Activated CD4-positive, alpha-beta memory T cell treated with anti-CD3 and anti-CD28 coated beads, Interleukin-2, amount 10 ng/mL, durations not matched to agents 7 days and 5 days (primary cell): ENCODE measurements around the gene RAC2. TPM values are rescaled to one million over a fixed set of nuclear protein-coding genes. Genes with fewer than 3 reads are reported as not detected.
"Not testable (repeated sequence)": the region's sequence is repeated elsewhere in the genome, so short reads cannot be mapped to it uniquely, and the experiment has no call there.

ENCODE experiments used
- CTCF ChIA-PET: fragments of 350-600 bp; sonication (Branson Sonifier 250); formaldehyde crosslinking; loops from one replicate; lab custom pipeline; 2021; ENCODE audit warnings: antibody characterized with exemption, inconsistent platforms; lab: Charles Lee
- POLR2A ChIA-PET: fragments of 350-600 bp; sonication (Branson Sonifier 250); formaldehyde crosslinking; loops from one replicate; lab custom pipeline; 2021; ENCODE audit warnings: antibody characterized with exemption; lab: Charles Lee
- DNase-seq: peaks from one replicate; pipeline ENCODE4 v3.0.0-alpha.2; 2020
- H3K27ac Mint-ChIP-seq: one replicate; pipeline ENCODE4 v1.8.0; 2021; ENCODE audit warnings: mild to moderate bottlenecking, mixed read lengths
- H3K27me3 Mint-ChIP-seq: one replicate; pipeline ENCODE4 v1.8.0; 2021; ENCODE audit warnings: mixed read lengths
- H3K36me3 Mint-ChIP-seq: one replicate; pipeline ENCODE4 v1.8.0; 2021; ENCODE audit warnings: low read depth, mixed read lengths
- H3K4me1 Mint-ChIP-seq: one replicate; pipeline ENCODE4 v1.8.0; 2021; ENCODE audit warnings: mixed read lengths
- H3K4me3 Mint-ChIP-seq: one replicate; pipeline ENCODE4 v1.8.0; 2021; ENCODE audit warnings: mild to moderate bottlenecking, mixed read lengths
- H3K9me3 Mint-ChIP-seq: one replicate; pipeline ENCODE4 v1.8.0; 2021; ENCODE audit warnings: mixed read lengths
- total RNA-seq, 2 experiments: library from RNA; stranded (reverse); gene quantifications; one replicate each; pipeline ENCODE4 v1.2.3, GENCODE V29; 2021

RAC2 gene
- total RNA-seq, 2 experiments from 2014 or later = 984 to 1,005 TPM

DNA sequence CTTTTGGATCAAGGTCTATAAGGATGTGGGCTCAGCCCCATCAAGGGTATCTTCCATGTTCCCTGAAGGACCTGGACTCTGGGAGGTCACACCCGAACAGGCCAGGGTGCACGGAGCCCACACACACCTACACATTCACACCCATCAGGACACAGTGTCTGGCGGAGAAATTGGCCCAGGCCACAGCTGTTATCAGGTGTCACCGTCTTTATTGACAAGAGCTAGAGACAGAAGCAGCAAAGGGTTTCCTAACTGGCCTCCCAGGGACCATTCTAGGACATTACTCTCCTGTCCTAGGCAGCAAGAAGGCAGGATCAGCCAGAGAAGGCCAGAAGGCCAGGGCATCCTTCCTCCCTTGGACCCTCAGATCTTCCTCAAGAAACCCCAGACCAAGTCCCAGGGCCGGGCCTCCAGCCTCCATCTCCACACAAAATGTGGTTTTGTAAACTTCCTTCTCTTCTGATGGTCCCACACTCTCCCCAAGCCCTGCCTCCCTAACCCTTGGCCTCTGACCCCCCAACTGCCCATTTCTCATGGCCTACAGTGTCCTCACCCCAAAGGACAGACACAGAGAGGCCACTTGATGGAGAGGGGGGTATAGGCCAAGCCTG is 39.9 kb downstream of the RAC2 start:
- no peaks in the 10 kb centered on the region for H3K36me3 Mint-ChIP-seq
- POLR2A ChIA-PET = no interaction called here
- no peak overlapping the region for H3K4me3 Mint-ChIP-seq
- CTCF ChIA-PET = no interaction called here
- H3K9me3 Mint-ChIP-seq = no peaks in the 10 kb centered on the region
- no peak for DNase-seq
- H3K4me1 Mint-ChIP-seq = peaks cover 15% of the 10 kb centered on the region
- H3K27me3 Mint-ChIP-seq = no peaks in the 10 kb centered on the region
- no peak overlapping the region for H3K27ac Mint-ChIP-seq

DNA sequence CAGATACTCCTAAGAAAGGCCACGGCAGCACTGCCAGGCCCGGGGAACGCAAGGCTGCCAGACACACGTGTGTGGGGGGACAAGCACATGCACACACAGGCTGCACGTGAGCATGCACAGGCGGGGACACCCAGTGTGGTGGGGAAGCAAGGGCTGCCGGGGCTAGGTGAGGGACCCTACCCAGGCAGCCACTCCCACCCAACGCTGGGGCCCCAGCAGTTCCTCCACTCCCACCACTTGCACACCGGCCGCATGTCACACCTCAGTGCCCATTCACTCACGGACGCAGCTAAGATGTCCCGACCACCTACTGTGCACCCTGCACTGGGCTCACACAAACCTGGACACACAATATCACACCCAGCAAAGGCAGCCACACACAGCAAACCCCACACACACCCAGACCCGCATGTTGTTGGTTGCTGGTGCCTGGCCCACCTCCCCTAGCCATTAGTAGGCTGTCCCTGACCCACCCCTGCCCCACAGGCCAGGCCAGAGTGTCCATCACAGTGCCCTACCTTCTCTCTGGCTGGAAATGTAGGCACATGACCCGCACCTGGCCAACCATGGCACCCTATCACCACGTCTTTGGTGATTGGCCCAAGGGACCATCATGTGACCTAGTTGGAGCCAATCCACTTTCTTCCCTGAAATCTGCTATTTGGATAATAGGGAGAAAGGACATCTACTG is 40.6 kb downstream of the RAC2 start:
- no peak overlapping the region for H3K4me3 Mint-ChIP-seq
- DNase-seq = no peak
- no peak overlapping the region for H3K27ac Mint-ChIP-seq
- no peaks in the 10 kb centered on the region for H3K27me3 Mint-ChIP-seq
- POLR2A ChIA-PET = interaction anchor here (1.3 kb wide), 1 partner anchor 27 kb away, joined by 5 read pairs; no protein-coding TSS in a partner anchor
- H3K9me3 Mint-ChIP-seq = no peaks in the 10 kb centered on the region
- H3K4me1 Mint-ChIP-seq = peaks cover 16% of the 10 kb centered on the region
- CTCF ChIA-PET = no interaction called here
- H3K36me3 Mint-ChIP-seq = no peaks in the 10 kb centered on the region

DNA sequence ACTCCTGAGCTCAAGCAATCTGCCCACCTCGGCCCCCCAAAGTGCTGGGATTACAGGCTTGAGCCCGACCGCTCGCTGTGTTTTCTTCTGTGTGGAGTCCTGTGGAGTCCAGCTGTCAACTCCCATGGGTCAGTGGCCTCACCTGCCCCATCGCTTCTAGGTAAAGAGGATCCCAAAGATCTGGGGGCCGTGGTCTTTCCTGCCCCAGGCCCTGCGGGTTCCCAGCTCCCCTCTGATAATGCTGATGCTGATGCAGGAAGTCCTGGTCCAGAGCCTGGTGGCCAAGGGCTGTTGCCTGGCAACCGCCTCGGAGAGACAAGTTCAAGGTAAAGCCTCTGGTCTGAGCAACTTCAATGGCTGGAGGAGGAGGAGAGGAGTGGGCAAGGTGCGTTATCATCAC is 41.4 kb downstream of the RAC2 start:
- Mint-ChIP-seq H3K9me3 (no peaks in the 10 kb centered on the region), H3K36me3 (no peaks in the 10 kb centered on the region), H3K4me1 (peaks cover 21% of the 10 kb centered on the region), H3K4me3 (no peak overlapping the region), H3K27me3 (no peaks in the 10 kb centered on the region), H3K27ac (no peak overlapping the region)
- CTCF ChIA-PET = interaction anchor here (1.1 kb wide), 1 partner anchor 80 kb away, joined by 3 read pairs; no protein-coding TSS in a partner anchor
- DNase-seq = no peak
- POLR2A ChIA-PET = interaction anchor here (1.1 to 1.3 kb wide), 2 partner anchors 28 to 40 kb away, joined by 3 to 5 read pairs; no protein-coding TSS in a partner anchor

DNA sequence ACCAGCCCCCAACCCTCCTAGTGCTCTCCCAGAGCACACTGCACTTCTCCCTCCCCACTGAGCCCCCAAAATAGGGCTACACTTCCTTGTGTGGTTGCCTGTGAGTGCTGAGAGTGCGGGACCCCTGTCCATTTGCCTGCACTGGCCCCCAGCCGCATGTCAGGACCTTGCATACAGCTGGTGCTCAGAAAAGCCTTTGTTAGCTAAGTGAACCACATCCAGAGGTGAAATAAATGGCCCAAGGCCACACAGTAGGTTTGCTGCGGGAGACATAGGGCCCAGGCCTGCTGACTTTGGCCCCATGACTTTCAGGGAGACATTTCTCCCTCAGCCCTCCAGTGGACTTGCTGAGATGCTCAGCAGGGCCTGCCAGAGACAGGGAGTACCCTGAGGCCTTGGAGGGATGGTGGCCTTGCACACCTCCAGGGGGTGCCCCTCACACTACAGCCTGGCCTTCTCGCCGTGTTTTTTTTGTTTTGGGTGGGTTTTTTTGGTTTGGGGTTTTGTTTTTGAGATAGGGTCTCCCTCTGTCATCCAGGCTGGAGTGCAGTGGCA is 42.0 kb downstream of the RAC2 start:
- ChIA-PET CTCF (interaction anchor here (0.7 to 1.1 kb wide), 3 partner anchors 20 to 124 kb away, joined by 3 to 4 read pairs (median 3); no protein-coding TSS in a partner anchor), POLR2A (interaction anchor here (1.1 to 4.3 kb wide), 3 partner anchors 17 to 40 kb away, joined by 3 to 45 read pairs (median 5); no protein-coding TSS in a partner anchor)
- Mint-ChIP-seq H3K9me3 (no peaks in the 10 kb centered on the region), H3K27me3 (no peaks in the 10 kb centered on the region), H3K27ac (no peak overlapping the region), H3K4me1 (peaks cover 27% of the 10 kb centered on the region), H3K36me3 (no peaks in the 10 kb centered on the region), H3K4me3 (no peak overlapping the region)
- no peak for DNase-seq

DNA sequence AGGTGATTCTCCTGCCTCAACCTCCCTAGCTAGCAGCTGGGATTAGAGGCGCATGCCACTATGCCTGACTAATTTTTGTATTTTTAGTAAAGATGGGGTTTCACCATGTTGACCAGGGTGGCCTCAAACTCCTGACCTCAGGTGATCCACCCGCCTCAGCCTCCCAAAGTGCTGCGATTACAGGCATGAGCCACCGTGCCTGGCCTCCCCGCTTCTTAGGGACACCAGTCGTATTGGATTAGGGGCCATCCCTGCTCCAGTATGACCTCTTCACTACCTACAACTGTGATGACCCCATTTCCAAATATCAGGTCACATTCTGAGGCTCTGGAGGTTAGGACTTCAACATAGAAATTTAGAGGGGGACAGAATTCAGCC is 42.6 kb downstream of the RAC2 start:
- not testable (repeated sequence) for DNase-seq, H3K4me3 Mint-ChIP-seq, H3K27me3 Mint-ChIP-seq, H3K36me3 Mint-ChIP-seq, H3K9me3 Mint-ChIP-seq, H3K27ac Mint-ChIP-seq
- H3K4me1 Mint-ChIP-seq = peaks cover 27% of the 10 kb centered on the region
- POLR2A ChIA-PET = interaction anchor here (0.7 to 4.3 kb wide), 2 partner anchors 17 to 79 kb away, joined by 4 to 45 read pairs; no protein-coding TSS in a partner anchor
- CTCF ChIA-PET = interaction anchor here (0.7 to 1.1 kb wide), 5 partner anchors 14 to 123 kb away, joined by 3 to 4 read pairs (median 3); no protein-coding TSS in a partner anchor

DNA sequence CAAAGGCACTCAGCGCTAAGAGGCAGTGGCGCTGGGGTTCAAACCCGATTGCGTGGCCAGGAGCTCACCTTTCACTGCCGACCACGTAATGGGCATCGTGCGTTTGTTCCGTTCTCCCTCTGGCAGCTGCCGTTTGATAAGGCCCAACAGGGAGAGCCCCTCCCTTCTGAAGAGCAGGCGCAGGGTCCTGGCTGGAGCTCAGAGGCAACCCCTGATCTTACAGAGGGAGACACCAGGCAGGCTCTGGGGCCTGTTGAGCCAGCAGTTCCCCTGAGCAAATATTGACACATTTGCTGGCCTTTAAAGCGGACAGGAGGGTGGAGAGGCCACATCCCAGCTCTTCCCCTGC is 44.3 kb downstream of the RAC2 start:
- ChIA-PET CTCF (interaction anchor here (0.6 to 4.1 kb wide), 58 partner anchors 8 to 755 kb away, joined by 3 to 60 read pairs (median 4); partner anchors contain the start of genes IL2RB, KCTD17, RAC2 and SSTR3), POLR2A (interaction anchor here (0.6 to 5.2 kb wide), 21 partner anchors 10 to 181 kb away, joined by 3 to 61 read pairs (median 7); partner anchors contain the start of genes IL2RB, RAC2 and TST)
- no peak for DNase-seq
- Mint-ChIP-seq H3K4me1 (peaks cover 31% of the 10 kb centered on the region), H3K27ac (peak overlapping the region; percentile 92), H3K27me3 (no peaks in the 10 kb centered on the region), H3K36me3 (no peaks in the 10 kb centered on the region), H3K4me3 (peak overlapping the region; percentile 83), H3K9me3 (no peaks in the 10 kb centered on the region)

DNA sequence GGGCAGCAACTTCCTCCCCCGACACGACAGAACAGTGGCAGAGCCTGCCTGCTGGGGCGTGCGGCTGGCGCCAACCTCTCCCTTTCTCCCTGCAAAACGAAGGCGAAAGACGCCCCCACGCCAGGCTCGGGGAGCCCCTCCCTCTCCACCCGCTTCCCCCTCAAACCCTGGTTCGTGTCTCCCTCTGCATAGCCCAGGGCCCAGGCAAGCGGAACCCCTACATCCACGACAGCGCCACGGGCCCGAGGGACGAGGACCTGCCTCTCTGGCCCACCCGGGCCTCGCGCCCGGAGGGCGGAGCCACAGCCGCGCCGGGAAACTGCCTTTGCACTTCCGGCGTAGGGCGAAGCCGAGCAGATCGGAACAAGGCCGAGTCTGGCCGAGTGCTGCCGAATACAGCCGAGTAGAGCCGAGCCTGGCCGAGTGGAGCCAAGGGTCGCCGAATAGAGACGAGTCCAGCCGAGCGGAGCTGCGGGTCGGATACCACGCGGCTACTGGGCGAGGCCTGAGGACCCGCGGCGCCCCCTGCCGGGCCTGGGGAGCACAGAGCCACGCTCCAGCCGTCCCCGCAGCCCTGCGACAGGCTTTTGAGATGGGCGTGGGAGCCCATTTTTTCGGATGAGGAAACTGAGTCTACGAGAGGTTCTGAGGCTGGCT is 44.8 kb downstream of the RAC2 start:
- no peaks in the 10 kb centered on the region for H3K36me3 Mint-ChIP-seq
- ChIA-PET POLR2A (interaction anchor here (0.6 to 5.2 kb wide), 21 partner anchors 11 to 181 kb away, joined by 3 to 61 read pairs (median 7); partner anchors contain the start of genes IL2RB, RAC2 and TST), CTCF (interaction anchor here (0.6 to 4.1 kb wide), 60 partner anchors 7 to 756 kb away, joined by 3 to 60 read pairs (median 4); partner anchors contain the start of genes IL2RB, KCTD17, RAC2 and SSTR3)
- peak; percentile 100 for DNase-seq
- H3K4me1 Mint-ChIP-seq = peaks cover 36% of the 10 kb centered on the region
- H3K27ac Mint-ChIP-seq = peak overlapping the region; percentile 92
- peak overlapping the region; percentile 83 for H3K4me3 Mint-ChIP-seq
- no peaks in the 10 kb centered on the region for H3K27me3 Mint-ChIP-seq
- H3K9me3 Mint-ChIP-seq = no peaks in the 10 kb centered on the region

DNA sequence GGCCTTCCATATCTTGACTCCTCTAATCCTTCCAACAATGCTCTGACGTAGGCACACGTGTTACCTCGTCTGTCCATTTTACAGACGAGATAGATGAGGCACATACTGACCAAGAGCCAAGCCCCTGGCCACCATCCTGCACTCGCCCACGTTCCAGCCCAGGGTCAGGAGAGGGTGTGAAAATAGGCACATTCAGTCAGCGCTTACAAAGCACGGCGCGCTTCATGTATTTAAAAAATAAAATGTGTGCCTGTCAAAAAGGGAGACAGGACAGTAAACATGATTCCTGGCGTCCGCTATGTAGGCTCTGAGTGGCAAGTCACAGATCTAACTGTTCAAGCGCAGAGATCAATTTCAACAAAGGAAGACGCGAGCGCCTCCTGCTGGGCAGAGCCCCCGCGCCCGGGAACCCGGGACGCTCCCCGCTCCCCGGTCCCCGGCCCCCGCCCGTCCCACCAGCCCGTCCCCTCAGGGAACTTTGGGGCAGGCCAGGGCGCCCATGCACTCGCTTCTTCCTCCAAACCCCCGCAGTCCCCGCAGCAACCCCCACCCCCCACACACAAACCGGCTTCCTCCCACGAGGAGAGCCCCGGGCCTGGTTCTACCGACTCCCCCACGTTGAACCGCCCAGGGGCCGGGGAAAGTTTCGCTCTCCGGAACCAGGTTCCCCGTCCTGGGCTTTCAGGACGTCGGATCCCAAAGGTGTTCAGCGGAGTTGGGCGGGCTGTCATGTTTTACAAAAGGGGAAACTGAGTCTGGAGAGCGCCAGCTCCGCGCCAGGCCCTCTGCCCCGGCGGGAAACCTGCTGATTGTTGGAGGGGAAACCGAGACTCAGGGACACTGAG is 45.6 kb downstream of the RAC2 start:
- H3K27ac Mint-ChIP-seq = peak overlapping the region; percentile 92
- peak; percentile 91 for DNase-seq
- ChIA-PET CTCF (interaction anchor here (0.5 to 4.1 kb wide), 47 partner anchors 9 to 346 kb away, joined by 3 to 60 read pairs (median 5); partner anchors contain the start of genes C1QTNF6, IL2RB, RAC2 and SSTR3), POLR2A (interaction anchor here (0.8 to 5.2 kb wide), 20 partner anchors 12 to 180 kb away, joined by 3 to 61 read pairs (median 8); partner anchors contain the start of genes IL2RB, KCTD17, RAC2 and TST)
- no peaks in the 10 kb centered on the region for H3K27me3 Mint-ChIP-seq
- no peaks in the 10 kb centered on the region for H3K36me3 Mint-ChIP-seq
- peaks cover 43% of the 10 kb centered on the region for H3K4me1 Mint-ChIP-seq
- H3K4me3 Mint-ChIP-seq = peak overlapping the region; percentile 83
- H3K9me3 Mint-ChIP-seq = no peaks in the 10 kb centered on the region

DNA sequence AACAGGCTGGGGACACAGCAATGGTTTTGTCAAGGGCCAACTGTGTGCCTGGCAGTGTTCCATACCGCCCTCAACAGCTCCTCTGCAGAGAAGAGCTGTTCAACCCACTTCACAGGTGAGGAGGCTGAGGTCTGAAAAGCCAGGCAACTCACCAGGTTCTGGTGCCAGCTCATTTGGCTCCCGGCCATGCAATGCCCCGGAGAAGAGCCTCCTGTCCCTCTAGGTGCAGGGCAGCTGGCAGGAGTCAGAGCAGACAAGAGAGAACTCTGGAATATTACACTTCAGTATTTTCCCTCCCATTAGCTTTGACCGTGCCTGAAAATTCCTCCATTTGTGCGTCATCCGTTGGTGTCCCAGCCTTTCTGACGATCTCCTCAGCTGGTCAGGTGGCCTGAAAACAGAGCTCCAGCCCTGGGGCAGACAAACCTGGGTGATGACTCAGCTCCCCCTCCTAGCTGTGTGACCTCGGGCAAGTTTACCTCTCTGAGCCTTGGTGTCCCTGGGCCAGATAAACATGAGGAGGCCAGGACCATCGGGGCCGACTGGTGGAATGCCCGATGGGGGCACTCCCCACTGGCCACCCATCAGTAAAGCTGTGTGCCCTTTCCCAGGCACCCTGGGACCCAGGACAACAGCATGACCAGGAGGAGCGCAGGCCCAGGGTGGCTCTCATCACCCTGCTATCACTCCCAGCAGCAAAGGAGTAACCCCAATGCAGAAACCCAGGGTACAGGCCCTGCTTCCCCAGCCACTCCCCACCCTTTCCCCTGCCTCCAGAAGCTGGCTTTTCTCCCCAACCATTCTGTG is 46.4 kb downstream of the RAC2 start:
- Mint-ChIP-seq H3K27ac (peak overlapping the region; percentile 92), H3K36me3 (peaks cover 6% of the 10 kb centered on the region), H3K4me3 (peak overlapping the region; percentile 83), H3K27me3 (no peaks in the 10 kb centered on the region), H3K4me1 (peaks cover 51% of the 10 kb centered on the region), H3K9me3 (no peaks in the 10 kb centered on the region)
- ChIA-PET POLR2A (interaction anchor here (0.7 to 5.2 kb wide), 16 partner anchors 11 to 179 kb away, joined by 3 to 61 read pairs (median 12); partner anchors contain the start of genes IL2RB, KCTD17, RAC2 and TST), CTCF (interaction anchor here (0.5 to 4.1 kb wide), 21 partner anchors 10 to 342 kb away, joined by 3 to 60 read pairs (median 4); partner anchors contain the start of genes C1QTNF6, IL2RB and RAC2)
- DNase-seq = no peak

DNA sequence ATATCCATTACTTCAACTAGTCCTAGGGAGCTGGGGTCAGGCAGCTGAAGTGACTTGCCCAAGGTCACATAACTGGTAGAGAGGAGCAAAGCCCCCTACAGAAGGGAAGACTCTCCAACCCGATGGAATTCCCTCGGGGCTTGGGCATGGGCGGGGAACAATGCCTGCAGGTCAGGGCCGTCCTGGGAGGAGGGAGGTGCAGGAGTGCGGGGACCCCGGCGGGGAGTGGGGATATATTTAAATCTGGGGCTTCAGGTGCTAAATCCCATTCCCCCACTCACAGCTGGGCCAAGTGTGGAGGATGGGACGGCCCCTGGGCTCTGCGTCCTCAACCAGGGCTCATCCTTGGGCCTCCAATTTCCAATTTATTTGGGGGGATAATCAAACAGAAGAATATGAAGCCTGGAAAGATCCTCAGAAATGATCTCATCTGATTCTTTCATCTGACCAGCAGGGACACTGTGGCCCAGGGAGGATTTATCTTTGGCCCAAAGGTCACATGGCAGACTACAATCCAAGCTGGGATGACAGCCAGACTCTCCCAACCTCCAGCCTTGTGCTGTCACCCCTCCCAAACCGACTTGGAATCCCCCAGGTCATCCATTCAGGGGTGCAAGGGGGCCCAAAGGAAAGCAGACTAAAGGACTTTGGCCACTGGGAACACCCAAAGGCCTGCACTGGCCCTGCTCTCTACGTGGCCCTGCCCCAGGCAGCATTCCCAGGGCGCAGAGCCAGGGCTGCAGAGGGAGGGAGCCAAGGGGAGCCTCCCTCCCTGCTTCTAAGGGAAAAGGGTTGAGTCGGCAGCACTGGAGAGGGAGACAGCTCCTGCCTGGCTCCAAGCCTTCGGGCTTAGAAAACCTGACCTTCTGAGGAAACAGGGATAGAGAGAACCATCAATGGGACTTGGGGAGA is 47.3 kb downstream of the RAC2 start:
- no peak overlapping the region for H3K4me3 Mint-ChIP-seq
- H3K9me3 Mint-ChIP-seq = no peaks in the 10 kb centered on the region
- peaks cover 53% of the 10 kb centered on the region for H3K4me1 Mint-ChIP-seq
- H3K27ac Mint-ChIP-seq = no peak overlapping the region
- ChIA-PET CTCF (interaction anchor here (0.9 to 4.1 kb wide), 17 partner anchors 22 to 341 kb away, joined by 3 to 60 read pairs (median 4); partner anchors contain the start of gene IL2RB), POLR2A (interaction anchor here (0.7 to 5.2 kb wide), 12 partner anchors 10 to 145 kb away, joined by 3 to 61 read pairs (median 12); partner anchors contain the start of genes IL2RB, KCTD17 and RAC2)
- no peaks in the 10 kb centered on the region for H3K27me3 Mint-ChIP-seq
- peaks cover 8% of the 10 kb centered on the region for H3K36me3 Mint-ChIP-seq
- no peak for DNase-seq
